Neural cell (in vitro differentiated cells): ENCODE results near the gene DOCK8. TPM values are rescaled to one million over a fixed set of nuclear protein-coding genes. Genes with fewer than 3 reads are reported as not detected.

Experiments used
- H2AFZ ChIP-seq: fragments of 200-600, 300-800 bp; sonication (generic), shearing (Covaris generic); 2 replicates; pipeline ENCODE4 v1.6.0; 2014; ENCODE audit warnings: low read depth, mild to moderate bottlenecking, antibody characterized with exemption, low read length, moderate library complexity
- H3F3A ChIP-seq: fragments of 200-600 bp; shearing (Covaris generic); 2 replicates; pipeline ENCODE4 v1.6.1; 2016; ENCODE audit warnings: mild to moderate bottlenecking, moderate library complexity, mixed read lengths, antibody characterized with exemption, low read length; ENCODE audit not compliant: insufficient read depth, poor library complexity, severe bottlenecking
- H3K27ac ChIP-seq: fragments of 200-600, 300-800 bp; sonication (generic), shearing (Covaris generic); 2 replicates; pipeline ENCODE4 v1.5.1; 2014; ENCODE audit warnings: mild to moderate bottlenecking, low read length, moderate library complexity
- H3K27me3 ChIP-seq: fragments of 300-800, 200-600 bp; sonication (generic), shearing (Covaris generic); 2 replicates; pipeline ENCODE4 v1.6.0; 2014; ENCODE audit warnings: mild to moderate bottlenecking, low read depth, low read length, moderate library complexity; ENCODE audit not compliant: insufficient read depth
- H3K36me3 ChIP-seq: fragments of 300-800, 200-600 bp; sonication (generic), shearing (Covaris generic); 2 replicates; pipeline ENCODE4 v1.5.1; 2014; ENCODE audit warnings: mild to moderate bottlenecking, antibody characterized with exemption, low read length, moderate library complexity; ENCODE audit not compliant: insufficient read depth
- H3K4me2 ChIP-seq: fragments of 300-800, 200-600 bp; sonication (generic), shearing (Covaris generic); 2 replicates; pipeline ENCODE4 v1.6.0; 2014; ENCODE audit warnings: mild to moderate bottlenecking, low read length
- H3K4me3 ChIP-seq: fragments of 300-800, 200-600 bp; sonication (generic), shearing (Covaris generic); 2 replicates; pipeline ENCODE4 v1.5.1; 2014; ENCODE audit warnings: mild to moderate bottlenecking, low read length, moderate library complexity
- H3K79me2 ChIP-seq: fragments of 200-600 bp; shearing (Covaris generic); replicated peaks from 2 replicates; pipeline ENCODE4 v1.6.0; 2014; ENCODE audit warnings: mild to moderate bottlenecking, low read length, moderate library complexity; ENCODE audit not compliant: insufficient read depth
- H3K9ac ChIP-seq: fragments of 300-800, 200-600 bp; sonication (generic), shearing (Covaris generic); 2 replicates; pipeline ENCODE4 v1.6.1; 2016; ENCODE audit warnings: mild to moderate bottlenecking, low read length, mixed read lengths
- H3K9me2 ChIP-seq: fragments of 200-600 bp; shearing (Covaris generic); 2 replicates; pipeline ENCODE4 v1.6.1; 2016; ENCODE audit warnings: mild to moderate bottlenecking, low read length, mixed read lengths; ENCODE audit not compliant: insufficient read depth
- H3K9me3 ChIP-seq: fragments of 200-600, 300-800 bp; sonication (generic), shearing (Covaris generic); 2 replicates; pipeline ENCODE4 v1.6.1; 2016; ENCODE audit warnings: mild to moderate bottlenecking, mixed run types, low read length, moderate library complexity, mixed read lengths
- H4K20me1 ChIP-seq: fragments of 200-600 bp; shearing (Covaris generic); 2 replicates; pipeline ENCODE4 v1.6.1; 2016; ENCODE audit warnings: mild to moderate bottlenecking, mixed run types; ENCODE audit not compliant: insufficient read depth
- EP300 ChIP-seq: fragments of 450-650 bp; conservative IDR thresholded peaks from 2 replicates; pipeline ENCODE4 v1.6.1; 2014; ENCODE audit warnings: antibody characterized with exemption, mild to moderate bottlenecking, moderate library complexity; ENCODE audit not compliant: poor library complexity, severe bottlenecking
- EZH2 ChIP-seq: fragments of 200-600, 300-800 bp; shearing (Covaris generic), sonication (generic); IDR thresholded peaks from 2 replicates; pipeline ENCODE4 v1.6.1; 2014; ENCODE audit warnings: antibody characterized with exemption, low read length, borderline replicate concordance, mild to moderate bottlenecking; ENCODE audit not compliant: insufficient read depth, poor library complexity, severe bottlenecking
- MXI1 ChIP-seq: fragments of 450-650 bp; conservative IDR thresholded peaks from 2 replicates; pipeline ENCODE4 v1.6.1; 2014; ENCODE audit warnings: antibody characterized with exemption, mild to moderate bottlenecking; ENCODE audit not compliant: poor library complexity, severe bottlenecking
- POLR2AphosphoS5 ChIP-seq: IDR thresholded peaks from 2 replicates; pipeline ENCODE4 v1.6.1; 2012
- RAD21 ChIP-seq: fragments of 450-650 bp; conservative IDR thresholded peaks from 2 replicates; pipeline ENCODE4 v1.6.1; 2014; ENCODE audit warnings: antibody characterized with exemption, mild to moderate bottlenecking, moderate library complexity
- SMC3 ChIP-seq: fragments of 450-650 bp; conservative IDR thresholded peaks from 2 replicates; pipeline ENCODE4 v1.6.1; 2014; ENCODE audit warnings: antibody characterized with exemption, mild to moderate bottlenecking, moderate library complexity; ENCODE audit not compliant: poor library complexity
- TAF1 ChIP-seq: IDR thresholded peaks from 2 replicates; pipeline ENCODE4 v1.6.1; 2012; ENCODE audit warnings: low read depth
- polyA plus RNA-seq: library from polyadenylated mRNA; depleted of rRNA; stranded (reverse); fragments of >200 nt; gene quantifications from 2 replicates; pipeline ENCODE4 v1.2.3, GENCODE V29; 2014
- TF ChIP-seq, protein P1 (sequence below): IDR thresholded peaks from 2 replicates; pipeline ENCODE4 v1.6.1; 2012; ENCODE audit warnings: borderline replicate concordance
- TF ChIP-seq, protein P2 (sequence below): fragments of 450-650 bp; IDR thresholded peaks from 2 replicates; pipeline ENCODE4 v1.5.1; 2014; ENCODE audit warnings: antibody characterized with exemption, mild to moderate bottlenecking, moderate library complexity; ENCODE audit not compliant: poor library complexity, severe bottlenecking

Gene DOCK8
- polyA plus RNA-seq, 1 donor from 2014 or later = not detected

DNA sequence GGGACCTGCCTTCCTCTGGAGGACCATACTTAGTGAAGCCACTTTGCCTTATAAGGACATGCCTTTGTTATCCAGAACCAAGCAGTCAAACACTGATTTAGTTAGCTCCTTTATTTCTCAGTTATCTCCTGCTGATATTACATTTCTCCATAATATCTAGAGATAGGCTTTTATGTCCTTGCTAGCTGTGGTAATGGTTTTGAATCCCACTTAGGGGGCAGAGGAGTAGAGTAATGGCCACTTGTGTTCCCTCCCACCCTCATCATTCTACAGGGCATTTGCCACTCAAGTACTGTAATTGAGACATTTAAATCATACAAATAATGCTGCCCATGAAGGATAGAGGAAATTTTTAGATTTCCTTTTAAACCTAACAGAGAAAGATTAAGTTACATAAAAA is 80.9 kb downstream of the DOCK8 start:
- Histone ChIP-seq H3K4me2 (no peak overlapping the region), H3K27me3 (no peaks in the 10 kb centered on the region), H3F3A (no peaks in the 10 kb centered on the region), H3K27ac (peak overlapping the region; percentile 59), H3K9ac (no peak overlapping the region), H3K79me2 (no peaks in the 10 kb centered on the region), H3K4me3 (no peak overlapping the region), H3K9me2 (no peaks in the 10 kb centered on the region), H3K9me3 (no peaks in the 10 kb centered on the region), H4K20me1 (no peaks in the 10 kb centered on the region), H2AFZ (no peak overlapping the region), H3K36me3 (no peaks in the 10 kb centered on the region)
- TF ChIP-seq, protein P1, sequence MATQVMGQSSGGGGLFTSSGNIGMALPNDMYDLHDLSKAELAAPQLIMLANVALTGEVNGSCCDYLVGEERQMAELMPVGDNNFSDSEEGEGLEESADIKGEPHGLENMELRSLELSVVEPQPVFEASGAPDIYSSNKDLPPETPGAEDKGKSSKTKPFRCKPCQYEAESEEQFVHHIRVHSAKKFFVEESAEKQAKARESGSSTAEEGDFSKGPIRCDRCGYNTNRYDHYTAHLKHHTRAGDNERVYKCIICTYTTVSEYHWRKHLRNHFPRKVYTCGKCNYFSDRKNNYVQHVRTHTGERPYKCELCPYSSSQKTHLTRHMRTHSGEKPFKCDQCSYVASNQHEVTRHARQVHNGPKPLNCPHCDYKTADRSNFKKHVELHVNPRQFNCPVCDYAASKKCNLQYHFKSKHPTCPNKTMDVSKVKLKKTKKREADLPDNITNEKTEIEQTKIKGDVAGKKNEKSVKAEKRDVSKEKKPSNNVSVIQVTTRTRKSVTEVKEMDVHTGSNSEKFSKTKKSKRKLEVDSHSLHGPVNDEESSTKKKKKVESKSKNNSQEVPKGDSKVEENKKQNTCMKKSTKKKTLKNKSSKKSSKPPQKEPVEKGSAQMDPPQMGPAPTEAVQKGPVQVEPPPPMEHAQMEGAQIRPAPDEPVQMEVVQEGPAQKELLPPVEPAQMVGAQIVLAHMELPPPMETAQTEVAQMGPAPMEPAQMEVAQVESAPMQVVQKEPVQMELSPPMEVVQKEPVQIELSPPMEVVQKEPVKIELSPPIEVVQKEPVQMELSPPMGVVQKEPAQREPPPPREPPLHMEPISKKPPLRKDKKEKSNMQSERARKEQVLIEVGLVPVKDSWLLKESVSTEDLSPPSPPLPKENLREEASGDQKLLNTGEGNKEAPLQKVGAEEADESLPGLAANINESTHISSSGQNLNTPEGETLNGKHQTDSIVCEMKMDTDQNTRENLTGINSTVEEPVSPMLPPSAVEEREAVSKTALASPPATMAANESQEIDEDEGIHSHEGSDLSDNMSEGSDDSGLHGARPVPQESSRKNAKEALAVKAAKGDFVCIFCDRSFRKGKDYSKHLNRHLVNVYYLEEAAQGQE = no peak
- TF ChIP-seq EZH2 (no peak), EP300 (peak; percentile 19), TAF1 (no peak), SMC3 (no peak), MXI1 (no peak), POLR2AphosphoS5 (peak; percentile 69), RAD21 (no peak)
- TF ChIP-seq, protein P2, sequence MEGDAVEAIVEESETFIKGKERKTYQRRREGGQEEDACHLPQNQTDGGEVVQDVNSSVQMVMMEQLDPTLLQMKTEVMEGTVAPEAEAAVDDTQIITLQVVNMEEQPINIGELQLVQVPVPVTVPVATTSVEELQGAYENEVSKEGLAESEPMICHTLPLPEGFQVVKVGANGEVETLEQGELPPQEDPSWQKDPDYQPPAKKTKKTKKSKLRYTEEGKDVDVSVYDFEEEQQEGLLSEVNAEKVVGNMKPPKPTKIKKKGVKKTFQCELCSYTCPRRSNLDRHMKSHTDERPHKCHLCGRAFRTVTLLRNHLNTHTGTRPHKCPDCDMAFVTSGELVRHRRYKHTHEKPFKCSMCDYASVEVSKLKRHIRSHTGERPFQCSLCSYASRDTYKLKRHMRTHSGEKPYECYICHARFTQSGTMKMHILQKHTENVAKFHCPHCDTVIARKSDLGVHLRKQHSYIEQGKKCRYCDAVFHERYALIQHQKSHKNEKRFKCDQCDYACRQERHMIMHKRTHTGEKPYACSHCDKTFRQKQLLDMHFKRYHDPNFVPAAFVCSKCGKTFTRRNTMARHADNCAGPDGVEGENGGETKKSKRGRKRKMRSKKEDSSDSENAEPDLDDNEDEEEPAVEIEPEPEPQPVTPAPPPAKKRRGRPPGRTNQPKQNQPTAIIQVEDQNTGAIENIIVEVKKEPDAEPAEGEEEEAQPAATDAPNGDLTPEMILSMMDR = no peak

DNA sequence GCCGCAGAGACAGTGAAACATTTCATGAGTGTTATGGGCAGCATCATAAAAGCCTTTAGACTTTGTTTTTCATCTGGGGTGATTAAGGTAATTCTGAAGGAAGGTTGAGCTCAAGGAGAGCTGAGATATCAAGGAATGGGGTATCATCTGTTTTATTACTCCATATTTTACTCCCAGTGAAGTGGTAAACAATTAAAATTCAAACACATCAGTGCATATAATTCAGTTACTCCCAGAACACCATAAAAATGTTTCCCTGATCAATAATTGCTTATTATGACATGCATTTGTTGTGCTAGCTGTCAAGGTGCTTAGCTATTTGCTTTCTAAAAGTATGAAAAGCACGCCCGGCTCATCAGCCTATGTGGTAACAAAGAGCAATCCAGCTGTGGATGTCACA is 81.7 kb downstream of the DOCK8 start:
- no peak overlapping the region for H3K4me2 ChIP-seq
- H3K79me2 ChIP-seq = no peaks in the 10 kb centered on the region
- H2AFZ ChIP-seq = no peak overlapping the region
- no peaks in the 10 kb centered on the region for H3K36me3 ChIP-seq
- H3K9me2 ChIP-seq = no peaks in the 10 kb centered on the region
- H4K20me1 ChIP-seq = no peaks in the 10 kb centered on the region
- H3K9ac ChIP-seq = no peak overlapping the region
- no peaks in the 10 kb centered on the region for H3K9me3 ChIP-seq
- no peak overlapping the region for H3K4me3 ChIP-seq
- no peak for TF ChIP-seq SMC3
- TF ChIP-seq MXI1 = no peak
- TF ChIP-seq, protein P2 = no peak
- no peak for TF ChIP-seq EP300
- no peak for TF ChIP-seq EZH2
- TF ChIP-seq POLR2AphosphoS5 = no peak
- no peak for TF ChIP-seq RAD21
- peak overlapping the region; percentile 59 for H3K27ac ChIP-seq
- no peaks in the 10 kb centered on the region for H3F3A ChIP-seq
- no peaks in the 10 kb centered on the region for H3K27me3 ChIP-seq
